GM21526 (cell line): ENCODE measurements around the gene OPRM1.
"Not testable (repeated sequence)": the region's sequence is repeated elsewhere in the genome, so short reads cannot be mapped to it uniquely, and the experiment has no call there.

Experiments
- ATAC-seq: cut with Tn5 transposase; IDR thresholded peaks from one replicate; pipeline ENCODE4 v1.9.1; 2021; ENCODE audit warnings: moderate library complexity; ENCODE audit not compliant: unreplicated experiment, low FRiP score

OPRM1 gene

GRCh38 chr6:154233383-154233782 lies 194.3 kb downstream of the OPRM1 start:
- no peak for ATAC-seq

GRCh38 chr6:154234019-154234772 lies 195.2 kb downstream of the OPRM1 start:
- ATAC-seq, result no peak

- no peak for ATAC-seq
Measured at GRCh38 chr6:154236646-154237301, 197.7 kb downstream of the OPRM1 start.

- no peak for ATAC-seq
Measured at GRCh38 chr6:154238831-154239230, 199.8 kb downstream of the OPRM1 start.

- ATAC-seq, result no peak
Measured at GRCh38 chr6:154239392-154239791, 200.4 kb downstream of the OPRM1 start.

- ATAC-seq, result not testable (repeated sequence)
Measured at GRCh38 chr6:154241061-154241460, 202.0 kb downstream of the OPRM1 start.

GRCh38 chr6:154241581-154241980 lies 202.5 kb downstream of the OPRM1 start:
- no peak for ATAC-seq

GRCh38 chr6:154242617-154243357 lies 203.7 kb downstream of the OPRM1 start:
- no peak for ATAC-seq

GRCh38 chr6:154243793-154244750 lies 205.0 kb downstream of the OPRM1 start:
- ATAC-seq, result no peak

- no peak for ATAC-seq
Measured at GRCh38 chr6:154245506-154245905, 206.5 kb downstream of the OPRM1 start.

- no peak for ATAC-seq
Measured at GRCh38 chr6:154246723-154247118, 207.7 kb downstream of the OPRM1 start.

GRCh38 chr6:154247119-154247861 lies 208.2 kb downstream of the OPRM1 start:
- peak; percentile 52 for ATAC-seq

GRCh38 chr6:154249499-154250298 lies 210.7 kb downstream of the OPRM1 start:
- peak; percentile 82 for ATAC-seq

GRCh38 chr6:154251116-154251515 lies 212.1 kb downstream of the OPRM1 start:
- no peak for ATAC-seq

GRCh38 chr6:154252678-154253077 lies 213.6 kb downstream of the OPRM1 start:
- no peak for ATAC-seq

GRCh38 chr6:154257067-154257466 lies 218.0 kb downstream of the OPRM1 start:
- ATAC-seq, result no peak

GRCh38 chr6:154258064-154258757 lies 219.2 kb downstream of the OPRM1 start:
- ATAC-seq, result peak; percentile 74

- ATAC-seq, result no peak
Measured at GRCh38 chr6:154261688-154262397, 222.8 kb downstream of the OPRM1 start.
